Peyer's patch (tissue), 4 donors: ENCODE data around the gene ZCCHC13. TPM values are rescaled to one million over a fixed set of nuclear protein-coding genes. Genes with fewer than 3 reads are reported as not detected.

Experiments
- DNase-seq, 3 donors: peaks; one replicate each; pipeline ENCODE4 v3.0.0-alpha.2; 2017 to 2019
- H3K27ac ChIP-seq, 4 donors: fragments of 200-600 bp; sonication (generic); one replicate each; pipeline ENCODE4 v1.5.1; 2016 to 2019
- H3K27me3 ChIP-seq, 2 donors: fragments of 200-600 bp; sonication (generic); one replicate each; pipeline ENCODE4 v1.5.1; 2019
- H3K36me3 ChIP-seq, 3 donors: fragments of 200-600 bp; sonication (generic); one replicate each; pipeline ENCODE4 v1.5.1; 2016 to 2019
- H3K4me1 ChIP-seq, 4 donors: fragments of 200-600 bp; sonication (generic); one replicate each; pipeline ENCODE4 v1.5.1; 2016 to 2019
- H3K4me3 ChIP-seq, 4 donors: fragments of 200-600 bp; sonication (generic); 1 replicate in 3 of 4; 2 replicates in 1 of 4; pipeline ENCODE4 v1.5.1; 2016 to 2019; ENCODE audit warnings: mild to moderate bottlenecking in 1 of 4
- H3K9me3 ChIP-seq, 4 donors: fragments of 200-600 bp; sonication (generic); one replicate each; pipeline ENCODE4 v1.5.1; 2016 to 2019; ENCODE audit warnings: mild to moderate bottlenecking in 1 of 4
- POLR2A ChIP-seq, 2 donors: fragments of 450-650 bp; IDR thresholded peaks; one replicate each; pipeline ENCODE4 v1.5.1; 2017; ENCODE audit warnings: antibody characterized with exemption in 2 of 2, mild to moderate bottlenecking in 2 of 2, moderate library complexity in 2 of 2
- small RNA-seq, 2 donors: library from RNA; depleted of rRNA; stranded (forward); fragments of <200 nt; gene quantifications; one replicate each; pipeline ENCODE3, GENCODE V24; 2016
- total RNA-seq, 4 donors: library from RNA; depleted of rRNA; stranded (reverse); fragments of >200 nt; gene quantifications; one replicate each; pipeline ENCODE4 v1.1.0, GENCODE V29; 2016
- TF ChIP-seq, protein P1 (sequence below), 6 experiments: fragments of 450-650 bp in 4 of 6; fragments of 200-600 bp in 2 of 6; sonication (generic) in 1 of 6; IDR thresholded peaks; one replicate each; pipeline ENCODE4 v1.5.1; 2017 to 2019; ENCODE audit warnings: antibody characterized with exemption in 6 of 6, mild to moderate bottlenecking in 3 of 6, moderate library complexity in 1 of 6

The ZCCHC13 gene
- total RNA-seq, 4 donors from 2014 or later: not detected

DNA sequence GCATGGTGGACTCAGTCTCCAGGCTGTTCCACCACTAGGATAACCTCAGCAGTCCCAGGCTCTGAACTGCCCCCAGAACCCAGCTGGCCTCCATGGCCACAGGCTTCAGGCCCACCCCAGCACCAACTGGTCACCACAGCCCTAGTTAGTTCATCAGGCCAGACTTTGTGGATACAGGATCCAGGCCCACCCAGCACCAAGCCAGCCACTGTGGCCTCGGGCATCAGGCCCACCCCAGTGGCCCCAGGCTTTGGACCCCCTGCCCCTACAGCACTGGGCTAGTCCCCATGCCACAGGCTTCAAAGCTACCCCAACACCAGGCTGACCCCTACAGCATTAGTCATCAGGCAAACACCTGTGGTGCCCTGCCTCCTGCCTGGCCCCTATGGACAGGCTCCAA lies 50.0 kb downstream of the ZCCHC13 start:
- TF ChIP-seq, protein P1, sequence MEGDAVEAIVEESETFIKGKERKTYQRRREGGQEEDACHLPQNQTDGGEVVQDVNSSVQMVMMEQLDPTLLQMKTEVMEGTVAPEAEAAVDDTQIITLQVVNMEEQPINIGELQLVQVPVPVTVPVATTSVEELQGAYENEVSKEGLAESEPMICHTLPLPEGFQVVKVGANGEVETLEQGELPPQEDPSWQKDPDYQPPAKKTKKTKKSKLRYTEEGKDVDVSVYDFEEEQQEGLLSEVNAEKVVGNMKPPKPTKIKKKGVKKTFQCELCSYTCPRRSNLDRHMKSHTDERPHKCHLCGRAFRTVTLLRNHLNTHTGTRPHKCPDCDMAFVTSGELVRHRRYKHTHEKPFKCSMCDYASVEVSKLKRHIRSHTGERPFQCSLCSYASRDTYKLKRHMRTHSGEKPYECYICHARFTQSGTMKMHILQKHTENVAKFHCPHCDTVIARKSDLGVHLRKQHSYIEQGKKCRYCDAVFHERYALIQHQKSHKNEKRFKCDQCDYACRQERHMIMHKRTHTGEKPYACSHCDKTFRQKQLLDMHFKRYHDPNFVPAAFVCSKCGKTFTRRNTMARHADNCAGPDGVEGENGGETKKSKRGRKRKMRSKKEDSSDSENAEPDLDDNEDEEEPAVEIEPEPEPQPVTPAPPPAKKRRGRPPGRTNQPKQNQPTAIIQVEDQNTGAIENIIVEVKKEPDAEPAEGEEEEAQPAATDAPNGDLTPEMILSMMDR (IDR thresholded peaks at IDR 0.05): no peak
- no peak for TF ChIP-seq POLR2A (IDR thresholded peaks at IDR 0.05)
- no peak for DNase-seq
- no peaks in the 10 kb centered on the region for H3K9me3 ChIP-seq
- no peaks in the 10 kb centered on the region for H3K27me3 ChIP-seq
- H3K36me3 ChIP-seq: no peaks in the 10 kb centered on the region
- H3K4me1 ChIP-seq: no peaks in the 10 kb centered on the region
- no peak overlapping the region for H3K4me3 ChIP-seq
- H3K27ac ChIP-seq: no peak overlapping the region

Small RNA genes within 50 kb of the gene (small RNA-seq; reads per million reads assigned to genes)
- gene AC004386.2 (0 reads per million in 2 donors), gene MIR374A (18.3 to 62.5 reads per million in 2 donors), gene MIR545 (0 to 0.38 reads per million in 2 donors), gene RF02119 (0 reads per million in 2 donors), gene RF02120 (0 reads per million in 2 donors), gene RF02121 (0 reads per million in 2 donors), gene RF02122 (0 reads per million in 2 donors), gene RF02123 (0 reads per million in 2 donors)

Other genes with a start within 250 kb of the ZCCHC13 start
- 1 to 10 TPM in 3 of 4 donors, under 1 TPM in 1; 0.18 to 2.5 (median 1.8) TPM for gene SLC16A2, start 117.3 kb downstream of the ZCCHC13 start, total RNA-seq